NCI-H1417 treated with DMSO at 0.1 percent for 48 hours (cell line): ENCODE measurements around the gene C16orf89.

Source experiments
- DNase-seq: peaks from one replicate; lab custom pipeline; 2025; lab: John Stamatoyannopoulos, UW

Gene C16orf89

GRCh38 chr16:5003828-5004227, 61.9 kb downstream of the C16orf89 start:
- no peak for DNase-seq

GRCh38 chr16:5003211-5003610, 62.5 kb downstream of the C16orf89 start:
- DNase-seq: no peak

GRCh38 chr16:5002699-5003143, 63.0 kb downstream of the C16orf89 start:
- DNase-seq: no peak

GRCh38 chr16:5001986-5002385, 63.8 kb downstream of the C16orf89 start:
- no peak for DNase-seq

- DNase-seq: no peak
Measured at GRCh38 chr16:5001571-5001970, 64.2 kb downstream of the C16orf89 start.

GRCh38 chr16:5000573-5001001, 65.2 kb downstream of the C16orf89 start:
- DNase-seq: no peak

- no peak for DNase-seq
Measured at GRCh38 chr16:4994719-4995434, 70.9 kb downstream of the C16orf89 start.
